GM12801 (cell line): ENCODE measurements around the gene GHITM.

Experiments used
- CTCF ChIP-seq: IDR thresholded peaks from one replicate; pipeline ENCODE4 v1.5.1; 2011; ENCODE audit warnings: control low read depth; ENCODE audit not compliant: insufficient read length; ENCODE audit errors: extremely low read depth

The GHITM gene

DNA sequence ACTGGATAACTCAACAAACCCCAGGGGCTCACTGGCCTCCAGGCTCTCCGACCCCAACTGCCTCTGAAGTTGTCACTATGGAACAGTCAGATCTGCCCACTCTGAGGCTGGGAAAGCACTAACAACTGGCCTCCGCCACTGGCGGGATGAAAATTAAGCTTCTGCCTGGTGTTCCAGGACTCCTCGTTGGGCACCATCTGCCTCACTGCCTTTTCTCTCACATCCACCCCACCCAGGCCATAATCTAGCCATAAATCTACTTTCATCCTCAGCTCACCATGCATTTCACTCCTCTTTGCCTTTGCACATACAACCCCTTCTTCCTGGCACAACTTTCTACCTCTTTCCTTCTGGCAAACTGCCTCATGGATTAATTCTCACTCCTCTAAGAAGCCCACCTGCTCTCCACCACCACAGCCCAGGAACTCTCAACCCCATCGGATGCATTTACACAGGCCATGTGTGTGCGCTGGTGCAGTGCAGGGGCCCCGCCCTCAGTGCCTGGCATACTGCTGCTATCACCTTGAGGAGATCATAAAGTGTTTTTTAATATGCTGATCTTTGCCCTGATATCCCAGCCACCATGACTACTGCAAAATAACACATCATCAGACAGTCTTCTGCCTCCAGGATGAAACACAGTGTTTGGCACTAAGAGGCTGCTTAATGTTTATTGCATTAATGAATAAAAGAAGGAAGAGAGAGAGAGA lies 59.1 kb downstream of the GHITM start:
- TF ChIP-seq CTCF, result no peak

- no peak for TF ChIP-seq CTCF
Observed at GRCh38 chr10:84200537-84201243, 61.4 kb downstream of the GHITM start.

GRCh38 chr10:84201244-84201606 lies 61.9 kb downstream of the GHITM start:
- no peak for TF ChIP-seq CTCF

DNA sequence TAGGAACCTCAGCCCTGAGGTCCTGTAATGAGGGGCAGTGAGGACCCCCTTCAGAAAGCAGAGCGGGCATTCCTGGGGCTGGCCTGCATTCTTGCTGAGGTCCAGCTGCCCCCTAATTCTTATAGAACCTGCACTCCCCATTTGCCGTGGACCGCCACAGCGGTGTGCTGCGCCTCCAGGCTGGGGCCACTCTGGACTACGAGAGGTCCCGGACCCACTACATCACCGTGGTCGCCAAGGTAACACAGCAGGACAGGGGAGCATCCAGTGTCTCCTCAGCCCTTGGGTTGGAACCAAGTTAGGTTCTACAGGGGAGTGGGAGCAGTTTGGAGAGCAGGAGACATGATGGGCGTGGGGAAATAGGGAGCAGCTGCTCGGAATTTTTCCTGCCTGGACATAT lies 62.4 kb downstream of the GHITM start:
- no peak for TF ChIP-seq CTCF

GRCh38 chr10:84202349-84202748 lies 63.0 kb downstream of the GHITM start:
- TF ChIP-seq CTCF, result no peak
